ENCODE measurements around the gene ZNF512B. TPM values are rescaled to one million over a fixed set of nuclear protein-coding genes. Genes with fewer than 3 reads are reported as not detected.

ZNF512B gene
- total and polyA plus RNA-seq, 2 experiments from 2014 or later, result 1.5 to 16.4 TPM

- H3K4me2 ChIP-seq (ENCODE audit: unreplicated experiment), result no peak overlapping the region
- in situ Hi-C loops (cut with MboI), result no loop called here
These were observed 23.5 kb downstream of the ZNF512B start for GRCh38 chr20:63945921-63946920.

GRCh38 chr20:63945031-63945658, 24.6 kb downstream of the ZNF512B start:
- Histone ChIP-seq H3K4me2 (ENCODE audit: unreplicated experiment) (no peak overlapping the region), H3F3A (ENCODE audit: insufficient read depth) (peaks cover 15% of the 10 kb centered on the region), H2AFZ (no peak overlapping the region), H4K20me1 (ENCODE audit: insufficient read depth) (no peaks in the 10 kb centered on the region; the same call in 1 of the 2 replicates), H3K4me3 (no peak overlapping the region), H3K36me3 (ENCODE audit: low read depth) (peaks cover 6% of the 10 kb centered on the region; the same call in 1 of the 2 replicates), H3K27ac (no peak overlapping the region), H3K9ac (no peak overlapping the region), H3K27me3 (replicated peaks; ENCODE audit: insufficient read depth) (no peaks in the 10 kb centered on the region), H3K79me2 (ENCODE audit: insufficient read depth) (peaks cover 52% of the 10 kb centered on the region), H3K9me2 (ENCODE audit: insufficient read depth) (no peaks in the 10 kb centered on the region), H3K4me1 (ENCODE audit: insufficient read depth) (peaks cover 8% of the 10 kb centered on the region; the same call in 1 of the 2 replicates), H3K9me3 (ENCODE audit: low read depth) (no peaks in the 10 kb centered on the region)
- 93 to 98% methylated on average over 14 to 16 of the region's 17 CpGs for WGBS, 2 experiments (ENCODE audit: low coverage in 1 of 2, low lambda C conversion rate in 2 of 2, missing lambda C conversion rate in 2 of 2)
- TF ChIP-seq EZH2 (IDR thresholded peaks at IDR 0.05; ENCODE audit: insufficient read depth, poor library complexity, severe bottlenecking) (no peak), EZH2phosphoT487 (IDR thresholded peaks at IDR 0.05; ENCODE audit: insufficient read depth, low read depth) (no peak)
- in situ Hi-C loops (cut with MboI), result no loop called here
- no peak for DNase-seq

More at GRCh38 chr20:63945921-63946920, 23.5 kb downstream of the ZNF512B start:
- H3K27me3 ChIP-seq (replicated peaks; ENCODE audit: insufficient read depth), result no peaks in the 10 kb centered on the region
- no peak overlapping the region for H2AFZ ChIP-seq
- 95 to 96% methylated on average over 31 to 37 of the region's 39 CpGs for WGBS, 2 experiments (ENCODE audit: low coverage in 1 of 2, low lambda C conversion rate in 2 of 2, missing lambda C conversion rate in 2 of 2)
- H4K20me1 ChIP-seq (ENCODE audit: insufficient read depth), result no peaks in the 10 kb centered on the region; the same call in 1 of the 2 replicates
- TF ChIP-seq EZH2 (IDR thresholded peaks at IDR 0.05; ENCODE audit: insufficient read depth, poor library complexity, severe bottlenecking) (no peak), EZH2phosphoT487 (IDR thresholded peaks at IDR 0.05; ENCODE audit: insufficient read depth, low read depth) (no peak)
- no peaks in the 10 kb centered on the region for H3K9me3 ChIP-seq (ENCODE audit: low read depth)
- H3K4me1 ChIP-seq (ENCODE audit: insufficient read depth), result peaks cover 8% of the 10 kb centered on the region; the same call in 1 of the 2 replicates
- H3K4me3 ChIP-seq, result no peak overlapping the region
- H3K36me3 ChIP-seq (ENCODE audit: low read depth), result no peaks in the 10 kb centered on the region; the same call in 1 of the 2 replicates
- H3K9me2 ChIP-seq (ENCODE audit: insufficient read depth), result no peaks in the 10 kb centered on the region
- DNase-seq, result no peak
- peaks cover 63% of the 10 kb centered on the region for H3K79me2 ChIP-seq (ENCODE audit: insufficient read depth)
- H3K9ac ChIP-seq, result no peak overlapping the region
- H3K27ac ChIP-seq, result no peak overlapping the region
- H3F3A ChIP-seq (ENCODE audit: insufficient read depth), result peaks cover 15% of the 10 kb centered on the region

GRCh38 chr20:63944078-63944941, 25.4 kb downstream of the ZNF512B start:
- no peak for TF ChIP-seq EZH2phosphoT487 (IDR thresholded peaks at IDR 0.05; ENCODE audit: insufficient read depth, low read depth)
- TF ChIP-seq EZH2 (IDR thresholded peaks at IDR 0.05; ENCODE audit: insufficient read depth, poor library complexity, severe bottlenecking), result no peak
- Histone ChIP-seq H3K4me3 (no peak overlapping the region), H3K9me3 (ENCODE audit: low read depth) (no peaks in the 10 kb centered on the region), H3K27me3 (replicated peaks; ENCODE audit: insufficient read depth) (no peaks in the 10 kb centered on the region), H3K79me2 (ENCODE audit: insufficient read depth) (peaks cover 44% of the 10 kb centered on the region), H4K20me1 (ENCODE audit: insufficient read depth) (no peaks in the 10 kb centered on the region; the same call in 1 of the 2 replicates), H3K4me1 (ENCODE audit: insufficient read depth) (peaks cover 2% of the 10 kb centered on the region; the same call in 1 of the 2 replicates), H3K4me2 (ENCODE audit: unreplicated experiment) (no peak overlapping the region), H3F3A (ENCODE audit: insufficient read depth) (peaks cover 8% of the 10 kb centered on the region), H3K36me3 (ENCODE audit: low read depth) (peaks cover 6% of the 10 kb centered on the region; the same call in 1 of the 2 replicates), H3K27ac (no peak overlapping the region), H3K9me2 (ENCODE audit: insufficient read depth) (no peaks in the 10 kb centered on the region), H2AFZ (no peak overlapping the region), H3K9ac (no peak overlapping the region)
- in situ Hi-C loops (cut with MboI), result no loop called here
- 92 to 95% methylated on average over 29 to 35 of the region's 35 CpGs for WGBS, 2 experiments (ENCODE audit: low coverage in 1 of 2, low lambda C conversion rate in 2 of 2, missing lambda C conversion rate in 2 of 2)
- DNase-seq, result no peak

GRCh38 chr20:63943808-63944077, 26.0 kb downstream of the ZNF512B start:
- peaks cover 45% of the 10 kb centered on the region for H3K79me2 ChIP-seq (ENCODE audit: insufficient read depth)
- peaks cover 6% of the 10 kb centered on the region; the same call in 1 of the 2 replicates for H3K36me3 ChIP-seq (ENCODE audit: low read depth)
- no peak overlapping the region for H3K4me2 ChIP-seq (ENCODE audit: unreplicated experiment)
- H3K4me3 ChIP-seq, result no peak overlapping the region
- no peak for TF ChIP-seq EZH2 (IDR thresholded peaks at IDR 0.05; ENCODE audit: insufficient read depth, poor library complexity, severe bottlenecking)
- TF ChIP-seq EZH2phosphoT487 (IDR thresholded peaks at IDR 0.05; ENCODE audit: insufficient read depth, low read depth), result no peak
- no peak overlapping the region for H2AFZ ChIP-seq
- whole genome bisulfite sequencing, 2 experiments (ENCODE audit: low coverage in 1 of 2, low lambda C conversion rate in 2 of 2, missing lambda C conversion rate in 2 of 2), result 92 to 97% methylated on average over 3 of the region's 3 CpGs
- no peaks in the 10 kb centered on the region; the same call in 1 of the 2 replicates for H4K20me1 ChIP-seq (ENCODE audit: insufficient read depth)
- no peak for DNase-seq
- no peaks in the 10 kb centered on the region for H3K27me3 ChIP-seq (replicated peaks; ENCODE audit: insufficient read depth)
- no peak overlapping the region for H3K9ac ChIP-seq
- H3K9me2 ChIP-seq (ENCODE audit: insufficient read depth), result no peaks in the 10 kb centered on the region
- no peak overlapping the region for H3K27ac ChIP-seq
- in situ Hi-C loops (cut with MboI), result no loop called here
- H3F3A ChIP-seq (ENCODE audit: insufficient read depth), result peaks cover 5% of the 10 kb centered on the region; the same call in 1 of the 2 replicates
- H3K4me1 ChIP-seq (ENCODE audit: insufficient read depth), result no peaks in the 10 kb centered on the region; the same call in 1 of the 2 replicates
- no peaks in the 10 kb centered on the region for H3K9me3 ChIP-seq (ENCODE audit: low read depth)
